Measurements from ENCODE around the gene NCKAP5. TPM values are rescaled to one million over a fixed set of nuclear protein-coding genes. Genes with fewer than 3 reads are reported as not detected.

NCKAP5 gene
- total RNA-seq, 1 donor from 2014 or later = 7.7 TPM

DNA sequence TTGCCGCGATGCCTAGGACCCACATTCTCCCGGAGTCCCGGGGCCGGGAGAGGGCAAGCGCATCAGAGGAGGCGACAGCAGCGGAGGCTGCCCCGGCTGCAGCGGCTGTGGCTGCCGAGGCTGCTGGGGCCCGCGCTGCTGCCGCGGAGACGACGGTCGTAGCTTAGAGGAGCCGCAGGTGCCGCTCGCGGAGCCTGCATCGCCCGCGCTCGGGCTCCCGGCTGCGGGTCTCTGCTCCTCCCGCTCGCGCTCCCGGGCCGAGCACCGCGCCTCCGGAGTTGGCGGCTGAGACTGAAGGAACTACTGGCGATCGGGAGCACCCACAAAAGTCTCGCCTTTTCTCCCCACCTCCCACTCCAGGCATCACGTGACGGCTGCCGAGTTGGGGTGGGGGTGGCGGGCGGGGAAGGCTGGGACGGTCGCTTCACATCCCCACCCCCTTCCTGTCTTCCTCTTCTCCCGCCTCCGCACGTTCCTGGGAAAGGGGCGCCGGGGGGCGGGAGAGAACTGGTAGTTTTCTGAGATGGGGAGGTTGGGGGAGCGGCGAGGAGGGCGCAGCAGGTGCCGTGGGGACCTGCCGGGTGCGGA is 898.3 kb downstream of the NCKAP5 start, which contains the start of gene LYPD1:
Gene LYPD1, minus strand, starts transcription at position 298 of the 588 bp plus-strand sequence. Its CDS starts 273 bp downstream, at position 25.
- Mint-ChIP-seq H3K27me3 (peaks cover 72% of the 10 kb centered on the region), H3K4me1 (ENCODE audit: unreplicated experiment) (peaks cover 40% of the 10 kb centered on the region), H3K36me3 (no peaks in the 10 kb centered on the region), H3K27ac (peak within 1 kb of the TSS; percentile 68), H3K9me3 (no peaks in the 10 kb centered on the region), H3K4me3 (peak within 1 kb of the TSS; percentile 89)
- no peak for DNase-seq (ENCODE audit: extremely low spot score, unreplicated experiment)
- no peak for TF ChIP-seq CTCF (conservative IDR thresholded peaks at IDR 0.05)

GRCh38 chr2:132668987-132669907 is 899.0 kb downstream of the NCKAP5 start:
- H3K9me3 Mint-ChIP-seq = no peaks in the 10 kb centered on the region
- no peak overlapping the region for H3K27ac Mint-ChIP-seq
- no peak for DNase-seq (ENCODE audit: extremely low spot score, unreplicated experiment)
- no peak for TF ChIP-seq CTCF (conservative IDR thresholded peaks at IDR 0.05)
- peak overlapping the region; percentile 89 for H3K4me3 Mint-ChIP-seq
- H3K27me3 Mint-ChIP-seq = peaks cover 66% of the 10 kb centered on the region
- H3K36me3 Mint-ChIP-seq = no peaks in the 10 kb centered on the region
- peaks cover 41% of the 10 kb centered on the region for H3K4me1 Mint-ChIP-seq (ENCODE audit: unreplicated experiment)

DNA sequence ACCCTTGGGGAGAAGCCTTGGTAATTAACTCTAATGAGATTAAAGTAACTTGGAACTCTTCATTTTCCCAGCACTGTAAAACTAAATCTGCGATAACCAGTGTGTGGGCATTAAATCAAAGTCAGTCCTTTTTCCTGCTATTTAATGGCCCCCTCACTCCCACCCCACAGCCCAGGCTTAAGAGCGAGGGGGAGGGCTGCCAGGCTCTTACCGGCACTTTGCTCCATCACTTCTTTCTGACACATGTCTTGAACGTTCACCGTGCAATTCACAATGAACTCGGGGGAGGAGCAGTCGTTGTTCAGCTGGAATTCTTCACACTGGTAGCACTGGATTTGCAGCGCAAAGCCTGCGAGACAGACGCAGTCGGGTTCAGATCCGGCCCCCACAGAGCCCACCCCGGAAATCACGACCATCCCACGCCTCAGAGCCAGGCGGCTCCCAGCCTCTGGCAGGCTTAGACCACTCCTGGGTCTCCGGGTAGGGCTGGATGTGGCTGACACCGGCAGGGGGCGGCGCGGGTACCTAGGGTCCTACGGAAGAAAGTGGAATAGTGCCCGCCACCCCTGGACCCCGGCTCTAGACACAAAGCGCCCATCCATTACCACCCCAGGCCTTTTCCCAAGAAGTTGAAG is 900.0 kb downstream of the NCKAP5 start:
- DNase-seq (ENCODE audit: extremely low spot score, unreplicated experiment) = no peak
- H3K27me3 Mint-ChIP-seq = peaks cover 62% of the 10 kb centered on the region
- H3K27ac Mint-ChIP-seq = no peak overlapping the region
- H3K9me3 Mint-ChIP-seq = no peaks in the 10 kb centered on the region
- peak overlapping the region; percentile 84 for H3K4me3 Mint-ChIP-seq
- TF ChIP-seq CTCF (conservative IDR thresholded peaks at IDR 0.05) = peak; percentile 71
- H3K4me1 Mint-ChIP-seq (ENCODE audit: unreplicated experiment) = peaks cover 46% of the 10 kb centered on the region
- H3K36me3 Mint-ChIP-seq = no peaks in the 10 kb centered on the region

DNA sequence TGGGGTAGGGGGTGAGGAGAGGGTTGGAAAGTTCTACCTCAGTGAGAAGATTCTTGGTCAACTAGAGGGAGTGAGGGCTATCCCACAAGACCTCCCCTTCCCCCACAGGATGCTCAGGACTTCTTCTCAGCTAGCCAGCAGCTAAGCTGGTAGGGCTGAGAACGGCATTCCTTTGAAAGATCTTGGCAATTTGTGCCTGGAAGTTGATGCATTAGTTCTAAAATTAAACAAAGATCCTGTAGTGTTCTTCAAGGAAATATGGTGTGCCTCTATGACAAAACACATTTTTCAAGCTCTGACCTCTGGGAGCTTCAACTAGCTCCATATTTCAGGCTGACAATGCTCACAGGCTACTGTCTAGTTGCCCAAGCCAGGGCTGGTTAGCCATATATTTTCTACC is 900.6 kb downstream of the NCKAP5 start:
- TF ChIP-seq CTCF (conservative IDR thresholded peaks at IDR 0.05) = no peak
- DNase-seq (ENCODE audit: extremely low spot score, unreplicated experiment) = no peak
- Mint-ChIP-seq H3K27ac (no peak overlapping the region), H3K27me3 (peaks cover 57% of the 10 kb centered on the region), H3K4me1 (ENCODE audit: unreplicated experiment) (peaks cover 50% of the 10 kb centered on the region), H3K4me3 (peak overlapping the region; percentile 84), H3K36me3 (no peaks in the 10 kb centered on the region), H3K9me3 (no peaks in the 10 kb centered on the region)

DNA sequence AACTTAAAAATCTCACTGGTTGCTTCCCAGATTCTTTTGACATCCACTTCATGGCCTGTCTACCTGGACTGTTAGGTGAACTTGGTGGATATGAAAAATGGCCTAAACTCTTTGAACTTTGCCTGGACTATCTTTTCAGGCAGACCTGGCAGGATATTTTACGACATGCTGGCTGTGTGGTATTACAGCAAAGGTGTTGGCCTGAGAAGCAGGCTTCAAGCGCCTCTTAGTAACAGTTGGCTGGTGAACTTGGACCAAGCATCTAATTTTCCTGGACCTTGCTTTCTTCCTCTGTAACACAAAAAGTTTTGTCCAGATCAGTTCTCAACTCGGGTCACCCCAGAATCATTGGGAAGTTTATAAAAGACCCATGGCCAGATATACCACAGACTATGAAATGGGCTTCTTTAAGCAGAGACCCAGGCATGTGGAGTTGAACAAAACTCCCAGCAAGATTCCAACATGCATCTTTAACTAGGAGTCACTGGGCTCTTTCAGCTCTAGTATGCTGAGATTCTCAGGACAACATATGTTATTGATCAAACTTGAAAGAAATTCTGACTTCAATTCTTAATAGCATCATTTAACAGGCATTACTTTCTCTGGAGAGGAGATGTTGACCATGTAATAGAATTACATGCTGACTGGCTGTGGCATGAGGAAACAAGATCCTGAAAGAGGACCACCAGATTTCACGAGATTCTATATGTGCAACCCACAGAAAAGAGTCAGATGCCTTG is 902.7 kb downstream of the NCKAP5 start:
- no peak overlapping the region for H3K4me3 Mint-ChIP-seq
- H3K4me1 Mint-ChIP-seq (ENCODE audit: unreplicated experiment) = peaks cover 53% of the 10 kb centered on the region
- H3K27ac Mint-ChIP-seq = no peak overlapping the region
- peaks cover 40% of the 10 kb centered on the region for H3K27me3 Mint-ChIP-seq
- no peak for TF ChIP-seq CTCF (conservative IDR thresholded peaks at IDR 0.05)
- no peak for DNase-seq (ENCODE audit: extremely low spot score, unreplicated experiment)
- H3K9me3 Mint-ChIP-seq = no peaks in the 10 kb centered on the region
- H3K36me3 Mint-ChIP-seq = peaks cover 6% of the 10 kb centered on the region
